Stimulated activated CD4-positive, alpha-beta T cell treated with anti-CD3 and anti-CD28 coated beads, TNF-alpha, amount 100 ng/mL, for 24 hours (primary cell): ENCODE results near the gene AGK.
"Not testable (repeated sequence)": the region's sequence is repeated elsewhere in the genome, so short reads cannot be mapped to it uniquely, and the experiment has no call there.

Source experiments
- DNase-seq, 3 experiments: peaks; one replicate each; pipeline ENCODE4 v3.0.0-alpha.2; 2020; ENCODE audit warnings: low read depth in 3 of 3

Gene AGK

DNA sequence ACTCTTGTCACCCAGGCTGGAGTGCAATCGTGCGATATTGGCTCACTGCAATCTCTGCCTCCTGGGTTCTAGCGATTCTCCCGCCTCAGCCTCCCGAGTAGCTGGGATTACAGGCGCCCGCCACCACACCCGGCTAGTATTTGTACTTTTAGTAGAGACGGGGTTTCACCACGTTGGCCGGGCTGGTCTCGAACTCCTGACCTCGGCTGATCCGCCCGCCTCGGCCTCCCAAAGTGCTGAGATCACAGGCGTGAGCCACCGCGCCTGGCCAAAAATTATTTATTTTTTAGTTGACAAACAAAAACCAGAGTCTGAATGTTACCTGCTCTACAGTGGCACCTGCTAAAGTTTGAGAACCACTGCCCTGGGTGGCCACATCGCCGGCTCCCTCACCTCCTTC lies 96.5 kb downstream of the AGK start:
- DNase-seq: not testable (repeated sequence)

- DNase-seq: no peak
These were observed 97.3 kb downstream of the AGK start for GRCh38 chr7:141648276-141649114.

- no peak for DNase-seq
These were observed 98.1 kb downstream of the AGK start for GRCh38 chr7:141649137-141649864.

DNA sequence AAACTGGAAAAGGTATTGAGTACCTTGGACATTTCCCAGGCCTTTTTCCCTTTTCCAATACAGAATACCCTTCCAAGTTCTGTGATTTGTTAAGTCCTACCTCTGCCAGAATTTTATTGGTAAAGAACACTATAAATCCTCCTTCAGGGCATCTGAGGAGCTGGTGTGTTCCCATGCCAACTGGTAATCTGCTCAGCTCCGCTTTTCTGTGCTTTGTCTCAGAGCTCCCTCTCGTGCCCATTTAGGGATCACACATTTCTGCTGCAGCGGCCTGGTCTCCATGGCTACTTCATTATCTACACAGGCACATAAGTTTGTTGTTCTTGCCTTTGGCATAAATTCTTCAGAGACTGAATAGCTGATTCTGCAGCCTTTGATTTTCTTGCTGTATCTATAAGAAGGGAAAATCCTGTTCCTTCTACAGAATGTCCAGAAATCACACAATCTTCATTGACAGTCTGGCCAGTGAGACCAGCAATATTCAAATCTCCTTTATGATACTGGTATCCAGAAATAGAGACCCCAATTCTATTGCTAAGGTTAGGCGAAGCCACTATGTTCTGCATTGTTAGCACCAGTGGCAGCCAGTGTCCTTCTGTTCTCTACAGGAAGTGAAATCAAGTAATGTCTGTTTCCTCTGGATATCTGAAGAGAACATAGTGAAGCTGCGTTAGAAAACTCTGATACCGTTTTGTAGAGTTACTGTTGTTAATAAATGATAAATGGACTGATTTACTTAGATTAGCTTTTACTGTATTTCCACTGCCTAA lies 98.8 kb downstream of the AGK start:
- peak in 1 of 3 experiments; percentile 7 for DNase-seq

GRCh38 chr7:141651417-141651816 lies 100.2 kb downstream of the AGK start:
- no peak for DNase-seq

DNA sequence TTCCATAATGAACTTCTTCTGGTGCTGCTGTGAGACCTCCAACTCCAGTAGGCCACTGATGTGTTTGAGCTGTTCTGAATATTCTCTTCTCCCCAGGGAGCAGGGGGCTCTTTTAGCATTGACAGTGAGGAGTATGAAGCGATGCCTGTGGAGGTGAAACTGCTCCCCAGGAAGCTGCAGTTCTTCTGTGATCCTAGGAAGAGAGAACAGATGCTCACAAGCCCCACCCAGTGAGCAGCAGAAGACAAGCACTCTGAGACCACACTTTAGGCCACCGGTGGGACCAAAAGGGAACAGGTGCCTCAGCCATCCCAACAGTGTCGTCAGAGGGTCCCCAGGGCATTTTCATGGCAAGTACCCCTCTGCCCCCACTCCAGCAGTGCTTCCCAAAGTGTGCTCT lies 101.5 kb downstream of the AGK start:
- no peak for DNase-seq

GRCh38 chr7:141654551-141654950 lies 103.3 kb downstream of the AGK start:
- DNase-seq: peak in 2 of 3 experiments; percentile 22 to 29

DNA sequence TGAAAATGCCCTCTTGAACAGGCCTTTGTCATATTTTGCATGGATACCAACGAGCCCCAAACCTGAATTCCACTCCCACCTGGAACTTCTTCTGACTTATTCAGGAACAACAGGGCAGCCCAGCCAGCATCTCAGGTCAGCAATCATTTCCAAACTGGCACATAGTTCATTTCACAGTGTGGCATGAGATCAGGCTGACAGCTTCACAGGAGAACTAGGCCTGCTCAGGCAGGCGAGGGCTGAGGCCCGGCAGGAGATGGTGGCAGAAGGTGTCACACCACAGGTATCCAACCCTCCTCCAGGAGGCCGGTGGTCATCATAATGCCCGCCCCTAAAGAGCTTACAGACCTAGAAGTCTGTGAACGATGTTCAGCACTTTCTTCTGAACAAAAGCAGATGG lies 108.3 kb downstream of the AGK start:
- no peak for DNase-seq

GRCh38 chr7:141660259-141660658 lies 109.0 kb downstream of the AGK start:
- no peak for DNase-seq

DNA sequence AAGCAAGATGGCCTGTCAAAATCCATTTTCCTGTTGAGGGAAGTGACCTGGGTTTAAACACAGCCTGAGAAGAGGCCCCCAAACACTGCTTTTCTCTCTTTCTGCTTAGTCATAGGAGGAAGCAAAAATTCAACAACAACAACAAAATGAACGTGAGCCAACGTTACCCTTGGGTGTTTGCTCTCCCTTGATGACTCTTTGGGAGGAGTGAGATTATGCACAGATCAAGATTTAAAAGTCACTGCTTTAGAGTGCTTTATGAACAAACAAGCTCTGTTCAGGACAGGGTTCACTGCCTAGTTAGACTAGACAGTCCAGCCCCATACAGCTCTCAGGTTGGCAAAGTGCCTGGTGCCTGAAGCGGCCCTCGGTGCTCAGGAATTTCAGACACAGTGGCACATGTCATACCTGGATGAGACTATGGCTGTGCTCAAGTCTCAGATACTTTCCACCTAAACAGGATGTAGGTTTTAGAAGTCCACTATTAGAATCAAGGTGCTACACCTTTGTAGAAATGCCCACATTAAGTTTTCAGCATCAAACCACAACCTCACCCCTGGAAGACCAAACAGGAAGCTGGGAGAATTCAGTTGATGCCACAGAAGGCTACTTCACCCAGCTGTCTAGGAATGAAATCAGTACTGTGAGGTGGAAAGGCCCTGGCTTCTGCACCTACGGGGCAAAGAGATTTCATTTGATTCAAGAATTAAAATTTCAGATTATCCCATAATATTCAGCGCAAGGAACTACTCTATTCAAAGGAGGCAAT lies 112.1 kb downstream of the AGK start:
- DNase-seq: no peak

DNA sequence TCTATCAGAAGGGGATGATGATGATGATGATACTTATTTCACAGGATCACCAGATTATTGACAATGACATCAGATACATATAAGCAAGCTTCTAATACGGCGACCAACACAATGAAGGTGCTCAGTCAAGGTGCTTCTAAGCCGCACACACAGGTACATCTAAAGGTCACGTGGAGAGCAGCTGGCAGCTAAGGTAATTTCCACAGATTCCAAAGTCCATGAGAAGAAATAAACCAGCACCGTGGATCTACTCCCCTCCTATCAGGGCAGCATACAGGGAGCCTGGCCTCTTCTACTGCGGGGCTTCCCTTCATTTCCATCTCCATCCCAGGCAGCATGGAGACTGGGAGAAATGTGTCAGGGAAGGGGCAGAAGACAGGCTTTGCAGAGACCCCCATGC lies 113.2 kb downstream of the AGK start:
- no peak for DNase-seq

- no peak for DNase-seq
These were observed 114.2 kb downstream of the AGK start for GRCh38 chr7:141665208-141666035.

DNA sequence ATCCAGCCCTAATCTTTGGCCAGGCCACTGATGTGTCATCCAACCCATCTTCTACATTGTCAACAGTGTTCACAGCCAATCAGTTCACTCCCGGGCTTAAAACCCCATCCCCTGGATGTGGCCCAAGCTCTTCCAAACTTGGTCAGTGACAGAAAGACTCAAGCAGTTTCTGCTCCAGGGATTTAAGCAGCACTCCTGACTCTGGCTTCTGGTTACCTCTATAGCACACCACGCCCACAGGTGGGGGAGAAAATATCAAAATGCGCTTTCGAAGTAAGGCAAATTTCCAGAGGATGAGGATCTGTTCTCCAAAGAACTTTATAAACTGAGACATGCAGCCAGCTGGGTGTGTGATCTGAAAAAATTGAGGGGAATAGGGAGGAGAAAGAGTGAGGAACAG lies 114.9 kb downstream of the AGK start:
- no peak for DNase-seq

- DNase-seq: no peak
These were observed 117.6 kb downstream of the AGK start for GRCh38 chr7:141668853-141669252.

- DNase-seq: no peak
These were observed 120.7 kb downstream of the AGK start for GRCh38 chr7:141671705-141672496.

- DNase-seq: no peak
These were observed 122.1 kb downstream of the AGK start for GRCh38 chr7:141673346-141673745.

DNA sequence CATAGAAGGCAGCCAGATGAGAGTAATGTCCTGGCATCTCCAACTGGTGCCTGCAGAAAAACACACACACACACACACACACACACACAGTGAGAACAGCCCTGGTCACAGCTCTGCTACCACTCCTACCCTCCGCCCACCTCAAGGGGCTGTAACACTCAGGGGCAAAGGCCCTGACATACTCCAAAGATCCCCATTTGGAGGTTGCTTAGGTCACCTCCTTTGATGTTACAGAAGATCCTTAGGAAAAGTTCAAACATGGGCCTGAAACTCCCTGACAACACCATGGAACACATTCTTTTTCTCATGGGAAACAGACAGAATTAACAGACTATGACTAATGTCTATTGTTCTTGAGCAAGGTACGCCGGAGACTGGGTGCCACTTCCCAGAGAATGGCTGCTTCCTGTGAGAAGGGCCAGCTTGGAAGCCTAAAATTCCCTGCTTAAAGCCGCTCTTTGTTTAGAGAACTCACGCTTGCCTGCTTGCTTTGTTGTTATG lies 123.0 kb downstream of the AGK start:
- no peak for DNase-seq

- no peak for DNase-seq
These were observed 123.5 kb downstream of the AGK start for GRCh38 chr7:141674702-141675101.

DNA sequence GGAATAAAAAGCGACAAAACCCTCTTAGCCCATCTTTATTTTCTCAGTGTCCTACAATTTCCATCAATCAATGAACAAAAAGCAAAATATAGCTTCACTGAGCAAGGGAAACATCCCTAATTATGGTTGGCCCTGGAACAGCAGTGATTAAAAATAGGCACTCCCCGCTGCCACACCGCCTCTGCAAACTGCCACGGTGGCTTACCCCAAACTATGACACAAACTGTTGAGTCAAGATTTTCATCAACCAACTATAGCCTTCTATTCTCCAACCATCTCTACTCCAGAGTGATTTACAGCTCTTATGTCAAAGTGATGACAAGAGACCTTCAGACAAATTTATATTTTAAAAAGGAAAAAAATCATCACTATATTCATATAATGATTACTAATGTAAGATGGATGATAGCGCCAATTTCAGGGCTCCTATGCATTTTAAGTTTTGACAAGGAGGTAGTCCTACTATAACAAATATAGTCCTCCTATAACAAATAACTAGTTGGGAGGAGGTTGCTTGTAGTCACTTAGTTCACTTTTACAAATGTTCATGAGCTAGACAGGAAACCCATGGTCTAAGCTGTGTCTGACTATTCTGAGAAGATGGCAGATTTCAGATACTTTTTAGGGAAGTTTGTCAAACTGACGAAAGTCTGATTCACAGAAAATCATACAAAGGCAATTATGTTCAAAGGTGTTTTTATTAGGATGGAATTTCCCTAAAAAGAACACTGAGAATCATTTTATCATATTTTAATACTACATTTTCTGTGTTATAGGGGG lies 124.4 kb downstream of the AGK start:
- DNase-seq: no peak
